ENCODE data around the gene CFAP99.

Gene CFAP99

DNA sequence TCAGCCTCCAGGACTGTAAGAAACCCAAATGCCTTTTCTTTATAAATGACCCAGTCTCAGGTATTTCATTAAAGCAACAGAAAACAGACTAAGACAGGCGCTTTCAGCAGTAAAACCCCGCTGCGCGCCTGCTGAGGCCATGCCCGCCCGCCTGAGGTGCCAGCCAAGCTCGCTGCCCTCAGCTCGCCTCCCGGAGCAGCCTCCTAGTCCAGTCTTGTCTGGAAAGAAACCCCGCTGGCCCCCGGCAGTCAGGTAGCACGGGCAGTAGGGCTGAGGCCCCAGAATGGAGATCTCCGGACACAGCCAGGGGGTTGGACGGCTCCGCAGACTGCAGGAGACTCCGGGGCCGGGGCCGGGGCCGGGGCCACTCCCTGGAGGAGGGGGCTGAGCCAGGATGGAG, 32.0 kb upstream of the CFAP99 start:
- DNase-seq (ENCODE audit: extremely low read depth, low read depth): no peak
- TF ChIP-seq CTCF (IDR thresholded peaks at IDR 0.05; ENCODE audit: low read depth, low read length, missing control alignments): no peak
- no peak overlapping the region for H3K4me3 ChIP-seq (replicated peaks; ENCODE audit: low read depth, low read length)

DNA sequence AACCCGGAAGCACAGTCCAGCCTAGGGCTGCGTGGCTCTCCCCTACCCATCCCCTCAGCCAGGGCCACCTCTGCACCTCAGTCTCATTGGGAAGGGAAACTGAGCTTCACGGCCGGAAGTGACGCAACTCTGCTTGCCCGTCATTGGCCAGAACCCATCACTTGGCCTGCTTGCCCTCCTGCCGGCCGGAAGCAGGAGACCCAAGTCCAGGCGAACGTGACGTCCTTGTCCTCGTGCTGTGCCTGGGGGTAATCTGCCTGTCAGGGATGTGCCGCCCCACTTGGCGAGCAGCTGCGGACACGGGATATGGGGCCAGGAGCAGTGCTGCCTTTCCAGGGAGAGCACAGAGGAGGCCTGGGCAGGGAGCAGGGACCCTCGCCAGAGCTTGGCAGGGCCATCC, 31.5 kb upstream of the CFAP99 start:
- no peak for TF ChIP-seq CTCF (IDR thresholded peaks at IDR 0.05; ENCODE audit: low read depth, low read length, missing control alignments)

DNA sequence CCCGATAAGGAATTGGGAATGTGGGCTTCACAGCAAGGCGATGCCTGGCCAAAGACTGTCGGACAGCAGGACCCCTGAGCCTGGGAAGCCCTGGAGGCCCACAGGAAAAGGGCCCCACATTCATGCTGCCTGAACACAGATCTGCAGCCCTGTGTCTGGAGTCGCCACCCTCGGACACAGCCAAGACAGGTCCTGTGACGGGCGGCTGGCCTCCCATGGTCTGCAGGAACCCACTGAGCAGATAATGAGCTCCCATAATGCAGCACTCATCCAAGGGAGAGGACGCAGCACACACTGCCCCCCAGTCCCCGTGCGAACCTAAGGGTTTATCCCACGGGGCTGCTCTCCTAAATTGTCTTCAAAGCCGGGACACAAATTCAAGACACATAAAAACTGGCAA, 30.9 kb upstream of the CFAP99 start:
- H3K4me3 ChIP-seq (replicated peaks; ENCODE audit: low read depth, low read length): no peak overlapping the region
- TF ChIP-seq CTCF (IDR thresholded peaks at IDR 0.05; ENCODE audit: low read depth, low read length, missing control alignments): no peak
- no peak for DNase-seq (ENCODE audit: extremely low read depth, low read depth)

More for the DNA sequence above, 31.5 kb upstream of the CFAP99 start:
- no peak for DNase-seq (ENCODE audit: extremely low read depth, low read depth)
- no peak overlapping the region for H3K4me3 ChIP-seq (replicated peaks; ENCODE audit: low read depth, low read length)

DNA sequence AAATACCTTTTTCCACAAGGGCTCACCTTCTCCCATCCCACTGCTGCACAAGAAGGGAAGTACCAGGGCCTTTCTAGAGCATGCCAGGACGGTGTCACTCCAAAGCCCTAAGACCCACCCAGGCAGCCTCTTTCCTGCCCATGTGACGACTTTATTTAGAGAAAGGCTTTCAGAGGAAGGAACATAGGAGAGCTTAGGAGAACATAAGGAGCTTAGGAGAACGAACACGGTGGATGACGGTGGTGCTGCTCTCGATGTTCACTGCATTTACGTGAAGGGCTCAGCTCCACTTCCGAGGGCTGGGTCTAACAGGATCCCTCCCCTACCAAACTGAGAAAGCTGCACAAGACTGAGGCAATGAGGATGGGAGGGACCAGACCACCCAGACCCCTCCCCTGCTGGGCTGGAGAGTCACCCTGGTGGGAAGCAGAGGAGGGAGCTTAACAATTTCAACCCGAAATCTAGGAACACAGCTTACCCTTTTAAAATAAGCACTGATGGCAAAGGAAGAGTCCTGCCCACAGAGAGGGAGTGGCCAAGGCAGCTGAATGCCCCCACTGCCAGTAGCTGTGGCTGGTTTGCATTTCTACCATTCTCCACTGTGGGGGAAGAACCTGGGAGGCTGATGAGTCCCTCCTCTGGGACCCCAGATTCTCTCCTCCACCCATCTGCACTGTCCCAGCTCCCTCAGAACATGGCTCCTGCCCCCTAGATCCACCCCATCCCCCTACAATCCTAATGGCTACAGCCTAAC, 30.1 kb upstream of the CFAP99 start:
- H3K4me3 ChIP-seq (replicated peaks; ENCODE audit: low read depth, low read length): no peak overlapping the region
- no peak for DNase-seq (ENCODE audit: extremely low read depth, low read depth)
- TF ChIP-seq CTCF (IDR thresholded peaks at IDR 0.05; ENCODE audit: low read depth, low read length, missing control alignments): no peak

DNA sequence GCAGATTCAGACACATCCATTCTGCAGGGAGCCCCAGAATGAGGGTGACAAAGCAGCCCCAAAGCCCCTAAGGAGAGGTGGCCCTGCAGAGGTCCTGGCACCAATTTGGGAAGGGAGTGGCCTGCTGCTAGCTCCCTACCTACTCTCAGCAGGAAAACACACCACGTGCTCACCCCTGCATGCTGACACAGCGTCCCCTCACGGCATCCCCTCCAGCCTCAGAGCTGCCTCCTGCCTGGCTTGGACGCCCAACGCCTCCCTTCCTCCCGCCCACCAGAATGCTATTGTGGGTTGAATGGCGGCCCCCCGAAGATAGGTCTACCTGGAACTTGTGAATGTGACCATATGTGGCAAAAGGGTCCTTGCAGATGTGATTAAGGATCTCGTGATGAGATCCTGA, 29.1 kb upstream of the CFAP99 start:
- no peak for TF ChIP-seq CTCF (IDR thresholded peaks at IDR 0.05; ENCODE audit: low read depth, low read length, missing control alignments)
- H3K4me3 ChIP-seq (replicated peaks; ENCODE audit: low read depth, low read length): no peak overlapping the region
- DNase-seq (ENCODE audit: extremely low read depth, low read depth): no peak

DNA sequence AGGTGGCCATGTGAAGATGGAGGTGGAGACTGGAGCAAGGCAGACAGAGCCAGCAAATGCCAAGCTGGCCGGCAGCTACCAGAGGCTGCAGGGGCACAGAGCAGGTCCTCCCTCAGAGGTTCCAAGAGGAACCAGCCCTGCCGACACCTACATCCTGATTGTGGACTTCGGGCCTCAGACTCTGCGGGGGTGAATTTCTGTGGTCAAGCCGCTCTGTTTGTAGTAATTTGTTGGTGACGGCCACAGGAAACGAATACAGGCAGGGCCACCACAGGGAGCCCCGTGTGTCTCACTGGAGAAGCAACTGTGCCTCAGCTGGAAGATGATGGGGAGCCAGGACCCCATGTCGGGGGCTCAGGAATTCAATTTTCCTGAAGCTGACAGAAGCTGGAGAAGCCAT, 28.6 kb upstream of the CFAP99 start:
- DNase-seq (ENCODE audit: extremely low read depth, low read depth): no peak
- no peak for TF ChIP-seq CTCF (IDR thresholded peaks at IDR 0.05; ENCODE audit: low read depth, low read length, missing control alignments)
- H3K4me3 ChIP-seq (replicated peaks; ENCODE audit: low read depth, low read length): no peak overlapping the region

Data from HFF-Myc (cell line).